Nephron progenitor cell (in vitro differentiated cells): ENCODE results near the gene GALNT16.

Source experiments
- DNase-seq: peaks from one replicate; pipeline ENCODE4 v3.0.0; 2021
- H3K27ac Mint-ChIP-seq: 2 replicates; pipeline ENCODE4 v1.8.0; 2021; ENCODE audit warnings: mild to moderate bottlenecking, moderate library complexity, mixed read lengths
- H3K27me3 Mint-ChIP-seq: 2 replicates; pipeline ENCODE4 v1.8.0; 2021; ENCODE audit warnings: mild to moderate bottlenecking, low read depth, mixed read lengths; ENCODE audit not compliant: poor library complexity
- H3K36me3 Mint-ChIP-seq: 2 replicates; pipeline ENCODE4 v1.8.0; 2021; ENCODE audit warnings: low read depth, mixed read lengths
- H3K4me1 Mint-ChIP-seq: 2 replicates; pipeline ENCODE4 v1.8.0; 2021; ENCODE audit warnings: mixed read lengths
- H3K4me3 Mint-ChIP-seq: 2 replicates; pipeline ENCODE4 v1.8.0; 2021; ENCODE audit warnings: mild to moderate bottlenecking, moderate library complexity, mixed read lengths
- H3K9me3 Mint-ChIP-seq: 2 replicates; pipeline ENCODE4 v1.8.0; 2021; ENCODE audit warnings: mild to moderate bottlenecking, moderate library complexity, mixed read lengths
- CTCF ChIP-seq: fragments of 200-600 bp; sonication (generic); IDR thresholded peaks from 2 replicates; pipeline ENCODE4 v1.5.0; 2021; ENCODE audit warnings: antibody characterized with exemption

Gene GALNT16

GRCh38 chr14:69395929-69396328 is 136.0 kb downstream of the GALNT16 start:
- H3K9me3 Mint-ChIP-seq = no peaks in the 10 kb centered on the region
- no peak for TF ChIP-seq CTCF
- no peaks in the 10 kb centered on the region for H3K27me3 Mint-ChIP-seq
- peaks cover 65% of the 10 kb centered on the region for H3K36me3 Mint-ChIP-seq
- H3K4me3 Mint-ChIP-seq = peak overlapping the region; percentile 42
- peaks cover 56% of the 10 kb centered on the region for H3K4me1 Mint-ChIP-seq
- no peak for DNase-seq
- peak overlapping the region; percentile 42 for H3K27ac Mint-ChIP-seq

- Mint-ChIP-seq H3K27me3 (no peaks in the 10 kb centered on the region), H3K27ac (peak within 1 kb of the TSS; percentile 100), H3K9me3 (no peaks in the 10 kb centered on the region), H3K4me3 (peak within 1 kb of the TSS; percentile 95), H3K36me3 (peaks cover 47% of the 10 kb centered on the region), H3K4me1 (peaks cover 56% of the 10 kb centered on the region)
- TF ChIP-seq CTCF = no peak
- peak; percentile 92 for DNase-seq
These were observed 138.3 kb downstream of the GALNT16 start, which contains the start of the genes ERH and SLC39A9 for GRCh38 chr14:69398053-69398817. TSS of gene ERH (minus strand) at chr14:69398299. CDS start at chr14:69398233, 66 bp downstream. TSS of gene SLC39A9 (plus strand) at chr14:69398692. CDS start at chr14:69399370, 678 bp downstream.

- DNase-seq = no peak
- Mint-ChIP-seq H3K4me3 (peak overlapping the region; percentile 95), H3K9me3 (no peaks in the 10 kb centered on the region), H3K36me3 (peaks cover 42% of the 10 kb centered on the region), H3K4me1 (peaks cover 56% of the 10 kb centered on the region), H3K27ac (peak overlapping the region; percentile 100), H3K27me3 (no peaks in the 10 kb centered on the region)
- no peak for TF ChIP-seq CTCF
These were observed 138.9 kb downstream of the GALNT16 start for GRCh38 chr14:69398818-69399210.

GRCh38 chr14:69399750-69400149 is 139.8 kb downstream of the GALNT16 start:
- Mint-ChIP-seq H3K27ac (no peak overlapping the region), H3K4me3 (peak overlapping the region; percentile 95)

GRCh38 chr14:69400154-69400553 is 140.2 kb downstream of the GALNT16 start:
- Mint-ChIP-seq H3K36me3 (peaks cover 41% of the 10 kb centered on the region), H3K9me3 (peaks cover 7% of the 10 kb centered on the region), H3K27ac (no peak overlapping the region), H3K4me1 (peaks cover 56% of the 10 kb centered on the region), H3K4me3 (peak overlapping the region; percentile 95), H3K27me3 (no peaks in the 10 kb centered on the region)
- TF ChIP-seq CTCF = no peak
- no peak for DNase-seq

More at GRCh38 chr14:69399750-69400149, 139.8 kb downstream of the GALNT16 start:
- Mint-ChIP-seq H3K27me3 (no peaks in the 10 kb centered on the region), H3K9me3 (peaks cover 5% of the 10 kb centered on the region), H3K4me1 (peaks cover 56% of the 10 kb centered on the region), H3K36me3 (peaks cover 42% of the 10 kb centered on the region)
- no peak for DNase-seq
- TF ChIP-seq CTCF = no peak

GRCh38 chr14:69401841-69402240 is 141.9 kb downstream of the GALNT16 start:
- Mint-ChIP-seq H3K27ac (no peak overlapping the region), H3K4me1 (peaks cover 39% of the 10 kb centered on the region)

More at GRCh38 chr14:69401841-69402240, 141.9 kb downstream of the GALNT16 start:
- Mint-ChIP-seq H3K9me3 (peaks cover 7% of the 10 kb centered on the region), H3K27me3 (no peaks in the 10 kb centered on the region), H3K36me3 (peaks cover 32% of the 10 kb centered on the region), H3K4me3 (peak overlapping the region; percentile 69)
- TF ChIP-seq CTCF = no peak
- no peak for DNase-seq
